ENCODE results near the gene ABCC6. TPM values are rescaled to one million over a fixed set of nuclear protein-coding genes. Genes with fewer than 3 reads are reported as not detected.
A peak's percentile ranks its signal among the peaks of the same experiment; 100 is the strongest.

The ABCC6 gene
- total RNA-seq, 1 experiment from 2014 or later: not detected

- DNase-seq: no peak
Observed at GRCh38 chr16:16139061-16139460, 84.2 kb downstream of the ABCC6 start.

GRCh38 chr16:16138034-16138635 is 85.2 kb downstream of the ABCC6 start:
- no peaks in the 10 kb centered on the region for H3K9me3 ChIP-seq (ENCODE audit: low read length)
- H2AFZ ChIP-seq (ENCODE audit: low read length): no peak overlapping the region
- H3K27ac ChIP-seq (ENCODE audit: low read length): no peak overlapping the region
- H3K79me2 ChIP-seq (ENCODE audit: low read length): no peaks in the 10 kb centered on the region
- no peak overlapping the region for H3K4me2 ChIP-seq (ENCODE audit: low read depth, low read length, poor library complexity, severe bottlenecking)
- H3K9me2 ChIP-seq (replicated peaks; ENCODE audit: insufficient read depth, low read length): no peaks in the 10 kb centered on the region
- peaks cover 28% of the 10 kb centered on the region; the same call in 1 of the 2 replicates for H3K36me3 ChIP-seq (ENCODE audit: insufficient read depth, low read length)
- no peaks in the 10 kb centered on the region for H4K20me1 ChIP-seq (ENCODE audit: insufficient read depth, low read depth, low read length)
- no peaks in the 10 kb centered on the region for H3K4me1 ChIP-seq (ENCODE audit: low read length)
- H3K27me3 ChIP-seq (ENCODE audit: low read length): no peaks in the 10 kb centered on the region
- DNase-seq: no peak
- no peak overlapping the region for H3K9ac ChIP-seq (ENCODE audit: low read length)
- no peak overlapping the region for H3K4me3 ChIP-seq (ENCODE audit: low read length)

More at GRCh38 chr16:16139061-16139460, 84.2 kb downstream of the ABCC6 start:
- Histone ChIP-seq H3K9me3 (ENCODE audit: low read length) (no peaks in the 10 kb centered on the region), H3K36me3 (ENCODE audit: insufficient read depth, low read length) (peaks cover 27% of the 10 kb centered on the region), H3K27me3 (ENCODE audit: low read length) (no peaks in the 10 kb centered on the region), H4K20me1 (ENCODE audit: insufficient read depth, low read depth, low read length) (no peaks in the 10 kb centered on the region), H2AFZ (ENCODE audit: low read length) (no peak overlapping the region), H3K4me2 (ENCODE audit: low read depth, low read length, poor library complexity, severe bottlenecking) (no peak overlapping the region), H3K4me1 (ENCODE audit: low read length) (no peaks in the 10 kb centered on the region), H3K9me2 (replicated peaks; ENCODE audit: insufficient read depth, low read length) (no peaks in the 10 kb centered on the region), H3K27ac (ENCODE audit: low read length) (no peak overlapping the region), H3K4me3 (ENCODE audit: low read length) (no peak overlapping the region), H3K9ac (ENCODE audit: low read length) (no peak overlapping the region), H3K79me2 (ENCODE audit: low read length) (no peaks in the 10 kb centered on the region)

GRCh38 chr16:16137110-16137509 is 86.2 kb downstream of the ABCC6 start:
- Histone ChIP-seq H4K20me1 (ENCODE audit: insufficient read depth, low read depth, low read length) (no peaks in the 10 kb centered on the region), H2AFZ (ENCODE audit: low read length) (no peak overlapping the region), H3K4me1 (ENCODE audit: low read length) (no peaks in the 10 kb centered on the region), H3K9me3 (ENCODE audit: low read length) (no peaks in the 10 kb centered on the region), H3K27ac (ENCODE audit: low read length) (no peak overlapping the region), H3K36me3 (ENCODE audit: insufficient read depth, low read length) (peaks cover 32% of the 10 kb centered on the region; the same call in 1 of the 2 replicates), H3K4me3 (ENCODE audit: low read length) (no peak overlapping the region), H3K27me3 (ENCODE audit: low read length) (no peaks in the 10 kb centered on the region), H3K9me2 (replicated peaks; ENCODE audit: insufficient read depth, low read length) (no peaks in the 10 kb centered on the region), H3K4me2 (ENCODE audit: low read depth, low read length, poor library complexity, severe bottlenecking) (no peak overlapping the region), H3K79me2 (ENCODE audit: low read length) (no peaks in the 10 kb centered on the region), H3K9ac (ENCODE audit: low read length) (no peak overlapping the region)
- no peak for DNase-seq

GRCh38 chr16:16136588-16136987 is 86.7 kb downstream of the ABCC6 start:
- H3K27me3 ChIP-seq (ENCODE audit: low read length): no peaks in the 10 kb centered on the region
- no peaks in the 10 kb centered on the region for H3K9me2 ChIP-seq (replicated peaks; ENCODE audit: insufficient read depth, low read length)
- no peak for DNase-seq
- H3K4me3 ChIP-seq (ENCODE audit: low read length): no peak overlapping the region
- H3K9ac ChIP-seq (ENCODE audit: low read length): no peak overlapping the region
- no peaks in the 10 kb centered on the region for H3K9me3 ChIP-seq (ENCODE audit: low read length)
- no peak overlapping the region for H3K4me2 ChIP-seq (ENCODE audit: low read depth, low read length, poor library complexity, severe bottlenecking)
- no peaks in the 10 kb centered on the region for H4K20me1 ChIP-seq (ENCODE audit: insufficient read depth, low read depth, low read length)
- no peaks in the 10 kb centered on the region for H3K79me2 ChIP-seq (ENCODE audit: low read length)
- no peaks in the 10 kb centered on the region for H3K4me1 ChIP-seq (ENCODE audit: low read length)
- H3K27ac ChIP-seq (ENCODE audit: low read length): no peak overlapping the region
- H2AFZ ChIP-seq (ENCODE audit: low read length): no peak overlapping the region
- peaks cover 33% of the 10 kb centered on the region; the same call in 1 of the 2 replicates for H3K36me3 ChIP-seq (ENCODE audit: insufficient read depth, low read length)

GRCh38 chr16:16133943-16134604 is 89.2 kb downstream of the ABCC6 start:
- peaks cover 30% of the 10 kb centered on the region; the same call in 1 of the 2 replicates for H3K36me3 ChIP-seq (ENCODE audit: insufficient read depth, low read length)
- no peaks in the 10 kb centered on the region for H3K4me1 ChIP-seq (ENCODE audit: low read length)
- H3K9ac ChIP-seq (ENCODE audit: low read length): no peak overlapping the region
- H3K9me2 ChIP-seq (replicated peaks; ENCODE audit: insufficient read depth, low read length): no peaks in the 10 kb centered on the region
- H3K79me2 ChIP-seq (ENCODE audit: low read length): no peaks in the 10 kb centered on the region
- no peak overlapping the region for H3K4me2 ChIP-seq (ENCODE audit: low read depth, low read length, poor library complexity, severe bottlenecking)
- no peaks in the 10 kb centered on the region for H3K9me3 ChIP-seq (ENCODE audit: low read length)
- H3K4me3 ChIP-seq (ENCODE audit: low read length): no peak overlapping the region
- no peak overlapping the region for H2AFZ ChIP-seq (ENCODE audit: low read length)
- no peak for DNase-seq
- H4K20me1 ChIP-seq (ENCODE audit: insufficient read depth, low read depth, low read length): no peaks in the 10 kb centered on the region
- H3K27ac ChIP-seq (ENCODE audit: low read length): no peak overlapping the region
- no peaks in the 10 kb centered on the region for H3K27me3 ChIP-seq (ENCODE audit: low read length)

GRCh38 chr16:16131659-16132058 is 91.6 kb downstream of the ABCC6 start:
- Histone ChIP-seq H3K4me3 (ENCODE audit: low read length) (no peak overlapping the region), H3K79me2 (ENCODE audit: low read length) (peaks cover 6% of the 10 kb centered on the region; the same call in 1 of the 2 replicates), H3K27ac (ENCODE audit: low read length) (no peak overlapping the region), H2AFZ (ENCODE audit: low read length) (no peak overlapping the region), H3K4me1 (ENCODE audit: low read length) (no peaks in the 10 kb centered on the region), H3K4me2 (ENCODE audit: low read depth, low read length, poor library complexity, severe bottlenecking) (no peak overlapping the region), H3K9me3 (ENCODE audit: low read length) (no peaks in the 10 kb centered on the region), H4K20me1 (ENCODE audit: insufficient read depth, low read depth, low read length) (no peaks in the 10 kb centered on the region), H3K9me2 (replicated peaks; ENCODE audit: insufficient read depth, low read length) (no peaks in the 10 kb centered on the region), H3K27me3 (ENCODE audit: low read length) (no peaks in the 10 kb centered on the region), H3K36me3 (ENCODE audit: insufficient read depth, low read length) (peaks cover 25% of the 10 kb centered on the region; the same call in 1 of the 2 replicates), H3K9ac (ENCODE audit: low read length) (no peak overlapping the region)
- no peak for DNase-seq

GRCh38 chr16:16131204-16131603 is 92.1 kb downstream of the ABCC6 start:
- no peak overlapping the region for H3K4me3 ChIP-seq (ENCODE audit: low read length)
- H4K20me1 ChIP-seq (ENCODE audit: insufficient read depth, low read depth, low read length): no peaks in the 10 kb centered on the region
- no peak overlapping the region for H3K27ac ChIP-seq (ENCODE audit: low read length)
- H3K79me2 ChIP-seq (ENCODE audit: low read length): peaks cover 6% of the 10 kb centered on the region; the same call in 1 of the 2 replicates
- H3K36me3 ChIP-seq (ENCODE audit: insufficient read depth, low read length): peaks cover 25% of the 10 kb centered on the region; the same call in 1 of the 2 replicates
- H3K9me3 ChIP-seq (ENCODE audit: low read length): no peaks in the 10 kb centered on the region
- no peak for DNase-seq
- no peaks in the 10 kb centered on the region for H3K4me1 ChIP-seq (ENCODE audit: low read length)
- H3K9ac ChIP-seq (ENCODE audit: low read length): no peak overlapping the region
- H3K4me2 ChIP-seq (ENCODE audit: low read depth, low read length, poor library complexity, severe bottlenecking): no peak overlapping the region
- no peak overlapping the region for H2AFZ ChIP-seq (ENCODE audit: low read length)
- no peaks in the 10 kb centered on the region for H3K9me2 ChIP-seq (replicated peaks; ENCODE audit: insufficient read depth, low read length)
- H3K27me3 ChIP-seq (ENCODE audit: low read length): no peaks in the 10 kb centered on the region

GRCh38 chr16:16127469-16128116 is 95.7 kb downstream of the ABCC6 start:
- H3K36me3 ChIP-seq (ENCODE audit: insufficient read depth, low read length): peaks cover 30% of the 10 kb centered on the region
- H3K27ac ChIP-seq (ENCODE audit: low read length): 0 out of 2 replicates have a peak overlapping the region, but pooled peaks have one; percentile 34

More at GRCh38 chr16:16127469-16128116, 95.7 kb downstream of the ABCC6 start:
- Histone ChIP-seq H3K27me3 (ENCODE audit: low read length) (no peaks in the 10 kb centered on the region), H3K79me2 (ENCODE audit: low read length) (peaks cover 6% of the 10 kb centered on the region; the same call in 1 of the 2 replicates), H3K4me1 (ENCODE audit: low read length) (no peaks in the 10 kb centered on the region), H3K4me3 (ENCODE audit: low read length) (no peak overlapping the region), H3K9me3 (ENCODE audit: low read length) (no peaks in the 10 kb centered on the region; the same call in 1 of the 2 replicates), H3K9ac (ENCODE audit: low read length) (no peak overlapping the region), H3K9me2 (replicated peaks; ENCODE audit: insufficient read depth, low read length) (no peaks in the 10 kb centered on the region), H3K4me2 (ENCODE audit: low read depth, low read length, poor library complexity, severe bottlenecking) (no peak overlapping the region), H2AFZ (ENCODE audit: low read length) (no peak overlapping the region), H4K20me1 (ENCODE audit: insufficient read depth, low read depth, low read length) (no peaks in the 10 kb centered on the region)
- peak; percentile 93 for DNase-seq

Measured in Karpas-422 (cell line).